CD4-positive, alpha-beta T cell treated with Interleukin-2 at 100 ng/mL for 4 hours (primary cell): Measurements from ENCODE around the gene TXNDC15.
"Not testable (repeated sequence)": the region's sequence is repeated elsewhere in the genome, so short reads cannot be mapped to it uniquely, and the experiment has no call there.

ENCODE experiments used
- DNase-seq: peaks from one replicate; pipeline ENCODE4 v3.0.0-alpha.2; 2020; ENCODE audit warnings: low spot score

TXNDC15 gene

GRCh38 chr5:134878403-134878802 lies 4.2 kb downstream of the TXNDC15 start:
- no peak for DNase-seq

GRCh38 chr5:134879456-134879855 lies 5.3 kb downstream of the TXNDC15 start:
- DNase-seq, result no peak

- not testable (repeated sequence) for DNase-seq
Observed at GRCh38 chr5:134880937-134881336, 6.8 kb downstream of the TXNDC15 start.

GRCh38 chr5:134881711-134882110 lies 7.5 kb downstream of the TXNDC15 start:
- not testable (repeated sequence) for DNase-seq

GRCh38 chr5:134887593-134888159 lies 13.5 kb downstream of the TXNDC15 start:
- DNase-seq, result no peak

GRCh38 chr5:134889335-134889734 lies 15.2 kb downstream of the TXNDC15 start:
- DNase-seq, result no peak

GRCh38 chr5:134891473-134891872 lies 17.3 kb downstream of the TXNDC15 start:
- DNase-seq, result no peak

- no peak for DNase-seq
Observed at GRCh38 chr5:134892282-134892681, 18.1 kb downstream of the TXNDC15 start.

GRCh38 chr5:134892926-134893325 lies 18.8 kb downstream of the TXNDC15 start:
- DNase-seq, result no peak

GRCh38 chr5:134893748-134894505 lies 19.8 kb downstream of the TXNDC15 start:
- DNase-seq, result no peak

GRCh38 chr5:134902071-134902801 lies 28.1 kb downstream of the TXNDC15 start:
- no peak for DNase-seq

- DNase-seq, result peak; percentile 94
Observed at GRCh38 chr5:134904610-134905245, 30.6 kb downstream of the TXNDC15 start, which contains the start of gene PCBD2. Gene PCBD2 (plus strand): TSS chr5:134905131. CDS start chr5:134905140, 9 bp downstream.

GRCh38 chr5:134905246-134905996 lies 31.2 kb downstream of the TXNDC15 start:
- DNase-seq, result peak; percentile 71

GRCh38 chr5:134906811-134907210 lies 32.6 kb downstream of the TXNDC15 start:
- DNase-seq, result no peak

GRCh38 chr5:134910752-134911151 lies 36.6 kb downstream of the TXNDC15 start:
- not testable (repeated sequence) for DNase-seq

- DNase-seq, result no peak
Observed at GRCh38 chr5:134911285-134912206, 37.4 kb downstream of the TXNDC15 start.

GRCh38 chr5:134913254-134913653 lies 39.1 kb downstream of the TXNDC15 start:
- DNase-seq, result no peak

- no peak for DNase-seq
Observed at GRCh38 chr5:134913795-134914194, 39.6 kb downstream of the TXNDC15 start.

- DNase-seq, result no peak
Observed at GRCh38 chr5:134917070-134917815, 43.1 kb downstream of the TXNDC15 start.

GRCh38 chr5:134918861-134919260 lies 44.7 kb downstream of the TXNDC15 start:
- DNase-seq, result no peak
